Measurements from ENCODE around the gene SLC35A1. TPM values are rescaled to one million over a fixed set of nuclear protein-coding genes. Genes with fewer than 3 reads are reported as not detected.

Gene SLC35A1
- total RNA-seq, 4 donors from 2014 or later, result 12.0 to 20.0 (median 15.1) TPM

GRCh38 chr6:87518453-87518852 lies 45.7 kb downstream of the SLC35A1 start:
- TF ChIP-seq CTCF (IDR thresholded peaks at IDR 0.05), result no peak
- ATAC-seq (ENCODE audit: low FRiP score), result no peak
- DNase-seq (ENCODE audit: low spot score), result no peak

GRCh38 chr6:87522686-87523085 lies 49.9 kb downstream of the SLC35A1 start:
- TF ChIP-seq CTCF (IDR thresholded peaks at IDR 0.05), result no peak
- DNase-seq (ENCODE audit: low spot score) (no peak), ATAC-seq (ENCODE audit: low FRiP score) (no peak)

- DNase-seq (ENCODE audit: low spot score) (no peak), ATAC-seq (ENCODE audit: low FRiP score) (no peak)
- TF ChIP-seq CTCF (IDR thresholded peaks at IDR 0.05), result no peak
Measured at GRCh38 chr6:87529221-87529620, 56.4 kb downstream of the SLC35A1 start.

GRCh38 chr6:87534377-87535047 lies 61.7 kb downstream of the SLC35A1 start:
- TF ChIP-seq CTCF (IDR thresholded peaks at IDR 0.05), result no peak
- no peak for DNase-seq (ENCODE audit: low spot score)
- no peak for ATAC-seq (ENCODE audit: low FRiP score)

- no peak for TF ChIP-seq CTCF (IDR thresholded peaks at IDR 0.05)
- ATAC-seq (ENCODE audit: low FRiP score) (no peak), DNase-seq (ENCODE audit: low spot score) (no peak)
Measured at GRCh38 chr6:87538510-87539260, 65.9 kb downstream of the SLC35A1 start.

- DNase-seq (ENCODE audit: low spot score) (no peak), ATAC-seq (ENCODE audit: low FRiP score) (no peak)
- no peak for TF ChIP-seq CTCF (IDR thresholded peaks at IDR 0.05)
Measured at GRCh38 chr6:87539554-87539953, 66.8 kb downstream of the SLC35A1 start.

- TF ChIP-seq CTCF (IDR thresholded peaks at IDR 0.05), result no peak
- DNase-seq (ENCODE audit: low spot score) (no peak), ATAC-seq (ENCODE audit: low FRiP score) (no peak)
Measured at GRCh38 chr6:87540539-87540938, 67.8 kb downstream of the SLC35A1 start.

Data from omental fat pad (tissue), 4 donors.